Panc1 (cell line): Measurements from ENCODE around the gene LRMDA. TPM values are rescaled to one million over a fixed set of nuclear protein-coding genes. Genes with fewer than 3 reads are reported as not detected.

ENCODE experiments used
- ATAC-seq: fragments of 200-7000 bp; cut with Tn5 transposase; 2 replicates; pipeline ENCODE4 v1.9.1; 2020; ENCODE audit warnings: mild to moderate bottlenecking, moderate library complexity
- BruUV-seq: library from RNA; stranded (reverse); fragments of 400-500 nt; replicated peaks from 2 replicates; lab custom pipeline; 2021; lab: Mats Ljungman, UMichigan
- CTCF ChIA-PET: fragments of 300-600 bp; sonication (Branson Sonifier 250); formaldehyde crosslinking; loops from one replicate; lab custom pipeline; 2022; ENCODE audit warnings: antibody characterized with exemption; lab: Charles Lee
- POLR2A ChIA-PET: fragments of 300-600 bp; sonication (Branson Sonifier 250); formaldehyde crosslinking; loops from one replicate; lab custom pipeline; 2022; ENCODE audit warnings: antibody characterized with exemption; lab: Charles Lee
- DNase-seq: peaks from one replicate; pipeline ENCODE4 v3.0.0-alpha.2; 2010; ENCODE audit warnings: low read depth, low spot score
- H3K27ac ChIP-seq: 2 replicates; pipeline ENCODE4 v1.5.1; 2011; ENCODE audit warnings: mild to moderate bottlenecking, low read length, inconsistent platforms
- H3K27me3 ChIP-seq: fragments of 200-500 bp; sonication (Bioruptor generic); 2 replicates; pipeline ENCODE4 v1.6.0; 2014; ENCODE audit warnings: low read length, inconsistent platforms; ENCODE audit not compliant: control insufficient read depth, insufficient read depth
- H3K36me3 ChIP-seq: fragments of 200-500 bp; sonication (Bioruptor generic); 2 replicates; pipeline ENCODE4 v1.5.1; 2014; ENCODE audit warnings: inconsistent platforms, mild to moderate bottlenecking, low read length, moderate library complexity; ENCODE audit not compliant: control insufficient read depth, insufficient read depth
- H3K4me1 ChIP-seq: 2 replicates; pipeline ENCODE4 v1.5.1; 2011; ENCODE audit warnings: inconsistent platforms, mild to moderate bottlenecking, low read length, moderate library complexity; ENCODE audit not compliant: control insufficient read depth, insufficient read depth
- H3K4me3 ChIP-seq, 2 experiments: 2 replicates each; pipeline ENCODE4 v1.5.1; 2011 to 2012; ENCODE audit warnings: low read depth in 2 of 2, low read length in 2 of 2, mild to moderate bottlenecking in 2 of 2, inconsistent platforms in 1 of 2, moderate library complexity in 1 of 2
- H3K9me3 ChIP-seq: fragments of 200-500 bp; sonication (Bioruptor generic); 2 replicates; pipeline ENCODE4 v1.5.1; 2014; ENCODE audit warnings: low read depth, mild to moderate bottlenecking, inconsistent platforms, low read length, moderate library complexity; ENCODE audit not compliant: control insufficient read depth, insufficient read depth
- CTCF ChIP-seq: fragments of 450-650 bp; IDR thresholded peaks from 2 replicates; pipeline ENCODE4 v1.5.1; 2017; ENCODE audit warnings: mild to moderate bottlenecking
- POLR2AphosphoS5 ChIP-seq: IDR thresholded peaks from 2 replicates; pipeline ENCODE4 v1.6.1; 2012; ENCODE audit warnings: mild to moderate bottlenecking, low read depth, low read length, moderate library complexity
- SIN3A ChIP-seq: IDR thresholded peaks from 2 replicates; pipeline ENCODE4 v1.6.1; 2012; ENCODE audit warnings: low read depth, mild to moderate bottlenecking, low read length, moderate library complexity, borderline replicate concordance; ENCODE audit not compliant: insufficient read depth
- TCF7L2 ChIP-seq: IDR thresholded peaks from 2 replicates; pipeline ENCODE4 v1.6.1; 2011; ENCODE audit warnings: mild to moderate bottlenecking, low read depth, low read length, inconsistent platforms
- in situ Hi-C: cut with HindIII; loops from 2 replicates; pipeline ENCODE4 v1.10.0; 2016; ENCODE audit warnings: low sequenced_read_pairs, low pct_unique_long_range_greater_than_20kb
- intact Hi-C: fragments of 100-400 bp; cut with micrococcal nuclease; formaldehyde crosslinking; loops from one replicate; pipeline ENCODE4 v1.10.0; 2022; ENCODE audit not compliant: unreplicated experiment
- total RNA-seq: library from RNA; stranded (reverse); gene quantifications from one replicate; pipeline ENCODE4 v1.2.1, GENCODE V29; 2021; ENCODE audit not compliant: unreplicated experiment
- TF ChIP-seq, protein P1 (sequence below), 2 experiments: IDR thresholded peaks; 2 replicates each; pipeline ENCODE4 v1.6.1; 2011 to 2012; ENCODE audit warnings: low read depth in 2 of 2, control low read depth in 1 of 2, low read length in 1 of 2, mild to moderate bottlenecking in 1 of 2, moderate library complexity in 1 of 2; ENCODE audit not compliant: insufficient read depth in 1 of 2

LRMDA gene
- total RNA-seq, 1 experiment from 2014 or later: 1.2 TPM

GRCh38 chr10:75546004-75546403, 114.6 kb downstream of the LRMDA start:
- in situ Hi-C loops: no loop called here

GRCh38 chr10:75547391-75548298, 116.2 kb downstream of the LRMDA start:
- Histone ChIP-seq H3K36me3 (no peaks in the 10 kb centered on the region), H3K27ac (no peak overlapping the region), H3K9me3 (0 out of 2 replicates have a peak, but pooled peaks cover 3% of the 10 kb centered on the region), H3K4me1 (no peaks in the 10 kb centered on the region), H3K4me3 (no peak overlapping the region), H3K27me3 (no peaks in the 10 kb centered on the region)
- ChIA-PET CTCF (no interaction called here), POLR2A (no interaction called here)
- no TSS peak for BruUV-seq
- in situ Hi-C loops: no loop called here
- ATAC-seq (no peak), DNase-seq (no peak)
- TF ChIP-seq, protein P1, sequence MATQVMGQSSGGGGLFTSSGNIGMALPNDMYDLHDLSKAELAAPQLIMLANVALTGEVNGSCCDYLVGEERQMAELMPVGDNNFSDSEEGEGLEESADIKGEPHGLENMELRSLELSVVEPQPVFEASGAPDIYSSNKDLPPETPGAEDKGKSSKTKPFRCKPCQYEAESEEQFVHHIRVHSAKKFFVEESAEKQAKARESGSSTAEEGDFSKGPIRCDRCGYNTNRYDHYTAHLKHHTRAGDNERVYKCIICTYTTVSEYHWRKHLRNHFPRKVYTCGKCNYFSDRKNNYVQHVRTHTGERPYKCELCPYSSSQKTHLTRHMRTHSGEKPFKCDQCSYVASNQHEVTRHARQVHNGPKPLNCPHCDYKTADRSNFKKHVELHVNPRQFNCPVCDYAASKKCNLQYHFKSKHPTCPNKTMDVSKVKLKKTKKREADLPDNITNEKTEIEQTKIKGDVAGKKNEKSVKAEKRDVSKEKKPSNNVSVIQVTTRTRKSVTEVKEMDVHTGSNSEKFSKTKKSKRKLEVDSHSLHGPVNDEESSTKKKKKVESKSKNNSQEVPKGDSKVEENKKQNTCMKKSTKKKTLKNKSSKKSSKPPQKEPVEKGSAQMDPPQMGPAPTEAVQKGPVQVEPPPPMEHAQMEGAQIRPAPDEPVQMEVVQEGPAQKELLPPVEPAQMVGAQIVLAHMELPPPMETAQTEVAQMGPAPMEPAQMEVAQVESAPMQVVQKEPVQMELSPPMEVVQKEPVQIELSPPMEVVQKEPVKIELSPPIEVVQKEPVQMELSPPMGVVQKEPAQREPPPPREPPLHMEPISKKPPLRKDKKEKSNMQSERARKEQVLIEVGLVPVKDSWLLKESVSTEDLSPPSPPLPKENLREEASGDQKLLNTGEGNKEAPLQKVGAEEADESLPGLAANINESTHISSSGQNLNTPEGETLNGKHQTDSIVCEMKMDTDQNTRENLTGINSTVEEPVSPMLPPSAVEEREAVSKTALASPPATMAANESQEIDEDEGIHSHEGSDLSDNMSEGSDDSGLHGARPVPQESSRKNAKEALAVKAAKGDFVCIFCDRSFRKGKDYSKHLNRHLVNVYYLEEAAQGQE (IDR thresholded peaks at IDR 0.05; ENCODE audit: insufficient read depth in 1 of 2, low read depth in 2 of 2, low read length in 1 of 2): no peak
- TF ChIP-seq POLR2AphosphoS5 (no peak), CTCF (no peak), SIN3A (no peak), TCF7L2 (no peak)
- intact Hi-C loops: no loop called here

More at GRCh38 chr10:75546004-75546403, 114.6 kb downstream of the LRMDA start:
- H3K4me3 ChIP-seq: no peak overlapping the region
- intact Hi-C loops: no loop called here
- no peak overlapping the region for H3K27ac ChIP-seq
- ChIA-PET CTCF (no interaction called here), POLR2A (interaction anchor here (0.6 kb wide), 1 partner anchor 15 kb away, joined by 8 read pairs; no protein-coding TSS in a partner anchor)
- TF ChIP-seq POLR2AphosphoS5: no peak
- TF ChIP-seq TCF7L2: no peak
- no peaks in the 10 kb centered on the region for H3K4me1 ChIP-seq
- DNase-seq: no peak
- ATAC-seq: no peak
- no TSS peak for BruUV-seq
- no peaks in the 10 kb centered on the region for H3K27me3 ChIP-seq
- no peaks in the 10 kb centered on the region for H3K9me3 ChIP-seq
- H3K36me3 ChIP-seq: no peaks in the 10 kb centered on the region

DNA sequence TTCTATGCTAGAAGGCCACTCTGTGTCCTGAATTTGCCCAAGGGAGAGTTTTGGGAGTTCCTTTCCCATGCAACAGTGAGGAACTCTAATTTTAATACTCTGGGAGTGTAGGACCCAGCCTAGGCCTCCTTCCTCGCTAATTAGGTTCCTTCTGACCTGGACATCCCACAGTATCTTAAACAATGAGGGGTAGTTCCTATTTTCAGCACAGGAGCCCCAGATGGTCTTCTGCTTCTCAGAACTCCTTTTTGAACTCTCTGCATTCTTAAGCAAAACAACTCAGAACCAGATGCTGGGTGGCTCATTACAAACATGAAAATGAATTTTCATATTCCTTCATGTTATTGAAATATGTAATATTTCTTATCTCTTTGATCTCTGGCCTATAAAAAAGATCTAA, 116.9 kb downstream of the LRMDA start:
- Histone ChIP-seq H3K4me1 (no peaks in the 10 kb centered on the region), H3K27me3 (no peaks in the 10 kb centered on the region), H3K9me3 (0 out of 2 replicates have a peak, but pooled peaks cover 3% of the 10 kb centered on the region), H3K27ac (no peak overlapping the region), H3K4me3 (no peak overlapping the region), H3K36me3 (no peaks in the 10 kb centered on the region)
- TF ChIP-seq, protein P1 (IDR thresholded peaks at IDR 0.05; ENCODE audit: insufficient read depth in 1 of 2, low read depth in 2 of 2, low read length in 1 of 2): no peak
- no peak for TF ChIP-seq SIN3A
- no peak for TF ChIP-seq CTCF
- no peak for TF ChIP-seq TCF7L2
- TF ChIP-seq POLR2AphosphoS5: no peak
- CTCF ChIA-PET: no interaction called here
- DNase-seq (no peak), ATAC-seq (no peak)
- in situ Hi-C loops (no loop called here), intact Hi-C loops (no loop called here)
- BruUV-seq: no TSS peak
- POLR2A ChIA-PET: no interaction called here
